DND-41 (cell line): Measurements from ENCODE around the gene NTMT1.

ENCODE experiments used
- ATAC-seq: fragments of 200-7000 bp; cut with Tn5 transposase; 3 replicates; pipeline ENCODE4 v1.9.1; 2021; ENCODE audit warnings: low read depth; ENCODE audit not compliant: insufficient read depth
- DNase-seq: peaks from one replicate; pipeline ENCODE4 v3.0.0-alpha.2; 2020
- H2AFZ ChIP-seq: 2 replicates; pipeline ENCODE4 v1.6.0; 2012; ENCODE audit warnings: low read depth, low read length
- H3K27ac ChIP-seq: 2 replicates; pipeline ENCODE4 v1.5.1; 2012; ENCODE audit warnings: low read length, inconsistent platforms
- H3K27me3 ChIP-seq: fragments of 200-600 bp; sonication (generic); 2 replicates; pipeline ENCODE4 v1.6.0; 2012; ENCODE audit warnings: low read length, mild to moderate bottlenecking, inconsistent platforms; ENCODE audit not compliant: insufficient read depth, poor library complexity
- H3K36me3 ChIP-seq: 2 replicates; pipeline ENCODE4 v1.5.1; 2012; ENCODE audit warnings: low read length, inconsistent platforms; ENCODE audit not compliant: insufficient read depth
- H3K4me1 ChIP-seq: 2 replicates; pipeline ENCODE4 v1.5.1; 2012; ENCODE audit warnings: mild to moderate bottlenecking, low read length; ENCODE audit not compliant: insufficient read depth
- H3K4me2 ChIP-seq: 2 replicates; pipeline ENCODE4 v1.6.0; 2012; ENCODE audit warnings: mild to moderate bottlenecking, moderate library complexity, low read length, inconsistent platforms; ENCODE audit not compliant: insufficient read depth
- H3K4me3 ChIP-seq, 2 experiments: fragments of 200-600 bp in 1 of 2; shearing (Covaris generic) in 1 of 2; 2 replicates each; pipeline ENCODE4 v1.5.1; 2012 to 2016; ENCODE audit warnings: inconsistent platforms in 2 of 2, low read length in 2 of 2, mild to moderate bottlenecking in 2 of 2, low read depth in 1 of 2, moderate library complexity in 1 of 2
- H3K79me2 ChIP-seq: 2 replicates; pipeline ENCODE4 v1.6.0; 2012; ENCODE audit warnings: low read length, inconsistent platforms; ENCODE audit not compliant: insufficient read depth
- H3K9ac ChIP-seq: 2 replicates; pipeline ENCODE4 v1.6.0; 2012; ENCODE audit warnings: low read depth, mild to moderate bottlenecking, inconsistent platforms, low read length, moderate library complexity
- H3K9me3 ChIP-seq: 2 replicates; pipeline ENCODE4 v1.5.1; 2012; ENCODE audit warnings: low read length, moderate library complexity, mild to moderate bottlenecking, inconsistent platforms; ENCODE audit not compliant: insufficient read depth, severe bottlenecking
- H4K20me1 ChIP-seq: 2 replicates; pipeline ENCODE4 v1.6.0; 2012; ENCODE audit warnings: low read length; ENCODE audit not compliant: insufficient read depth
- CTCF ChIP-seq: IDR thresholded peaks from 2 replicates; pipeline ENCODE4 v1.5.1; 2012; ENCODE audit warnings: borderline replicate concordance, low read length, moderate library complexity, mild to moderate bottlenecking; ENCODE audit not compliant: poor library complexity, severe bottlenecking; ENCODE audit errors: extremely low read depth
- EZH2 ChIP-seq: IDR thresholded peaks from 3 replicates; pipeline ENCODE4 v1.6.1; 2012; ENCODE audit warnings: borderline replicate concordance, low read depth, mild to moderate bottlenecking, moderate library complexity, low read length, inconsistent platforms; ENCODE audit not compliant: severe bottlenecking

The NTMT1 gene

GRCh38 chr9:129649726-129650679, 24.0 kb downstream of the NTMT1 start:
- Histone ChIP-seq H2AFZ (no peak overlapping the region), H3K4me1 (no peaks in the 10 kb centered on the region), H4K20me1 (no peaks in the 10 kb centered on the region), H3K4me3 (no peak overlapping the region), H3K27me3 (no peaks in the 10 kb centered on the region), H3K36me3 (no peaks in the 10 kb centered on the region), H3K27ac (no peak overlapping the region), H3K4me2 (no peak overlapping the region), H3K9ac (no peak overlapping the region), H3K9me3 (no peaks in the 10 kb centered on the region), H3K79me2 (no peaks in the 10 kb centered on the region)
- no peak for DNase-seq
- TF ChIP-seq EZH2, result no peak
- TF ChIP-seq CTCF, result no peak
- ATAC-seq, result no peak

GRCh38 chr9:129650680-129651235, 24.8 kb downstream of the NTMT1 start:
- H2AFZ ChIP-seq, result no peak overlapping the region
- TF ChIP-seq EZH2 (no peak), CTCF (no peak)
- ATAC-seq, result no peak

GRCh38 chr9:129653823-129654553, 28.0 kb downstream of the NTMT1 start:
- TF ChIP-seq EZH2 (no peak), CTCF (no peak)
- Histone ChIP-seq H3K27ac (no peak overlapping the region), H3K27me3 (no peaks in the 10 kb centered on the region), H3K4me3 (no peak overlapping the region), H3K4me1 (no peaks in the 10 kb centered on the region), H3K9me3 (no peaks in the 10 kb centered on the region), H3K79me2 (no peaks in the 10 kb centered on the region), H3K4me2 (no peak overlapping the region), H4K20me1 (no peaks in the 10 kb centered on the region), H2AFZ (no peak overlapping the region), H3K9ac (no peak overlapping the region), H3K36me3 (no peaks in the 10 kb centered on the region)
- no peak for ATAC-seq
- DNase-seq, result no peak

More at GRCh38 chr9:129650680-129651235, 24.8 kb downstream of the NTMT1 start:
- no peaks in the 10 kb centered on the region for H3K9me3 ChIP-seq
- H3K4me1 ChIP-seq, result no peaks in the 10 kb centered on the region
- no peaks in the 10 kb centered on the region for H3K27me3 ChIP-seq
- H3K36me3 ChIP-seq, result no peaks in the 10 kb centered on the region
- no peak overlapping the region for H3K27ac ChIP-seq
- H3K4me3 ChIP-seq, result no peak overlapping the region
- no peaks in the 10 kb centered on the region for H4K20me1 ChIP-seq
- H3K79me2 ChIP-seq, result no peaks in the 10 kb centered on the region
- no peak overlapping the region for H3K9ac ChIP-seq
- no peak for DNase-seq
- no peak overlapping the region for H3K4me2 ChIP-seq
